Ectodermal cell (in vitro differentiated cells): Measurements from ENCODE around the gene AHDC1.
A peak's percentile ranks its signal among the peaks of the same experiment; 100 is the strongest.

Experiments used
- H3K27ac ChIP-seq: 2 replicates; pipeline ENCODE4 v1.7.0; 2013; ENCODE audit warnings: mild to moderate bottlenecking, low read depth, low read length; ENCODE audit not compliant: insufficient read depth, poor library complexity, severe bottlenecking
- H3K27me3 ChIP-seq: 2 replicates; pipeline ENCODE4 v1.7.0; 2013; ENCODE audit warnings: mild to moderate bottlenecking, low read length; ENCODE audit not compliant: insufficient read depth, control insufficient read depth, poor library complexity, severe bottlenecking
- H3K36me3 ChIP-seq: one replicate; pipeline ENCODE4 v1.7.0; 2013; ENCODE audit warnings: low read length; ENCODE audit not compliant: control insufficient read depth, insufficient read depth
- H3K4me1 ChIP-seq: one replicate; pipeline ENCODE4 v1.7.0; 2013; ENCODE audit warnings: low read length; ENCODE audit not compliant: control insufficient read depth, insufficient read depth
- H3K4me3 ChIP-seq: 2 replicates; pipeline ENCODE4 v1.7.0; 2013; ENCODE audit warnings: low read depth, low read length, control low read depth; ENCODE audit not compliant: insufficient read depth
- H3K9me3 ChIP-seq: 2 replicates; pipeline ENCODE4 v1.7.0; 2013; ENCODE audit warnings: mild to moderate bottlenecking, low read length, moderate library complexity; ENCODE audit not compliant: control insufficient read depth
- WGBS, 2 experiments: methylation state at CpG; one replicate each; pipeline ENCODE4 v1.1.7; 2013; ENCODE audit warnings: missing lambda C conversion rate in 2 of 2; 5-methylcytosine and 5-hydroxymethylcytosine counted together

The AHDC1 gene

GRCh38 chr1:27561124-27561899 is 42.6 kb downstream of the AHDC1 start:
- WGBS, 2 experiments = 60 to 65% methylated on average over 9 of the region's 9 CpGs
- H3K27me3 ChIP-seq = no peaks in the 10 kb centered on the region
- peaks cover 88% of the 10 kb centered on the region for H3K4me1 ChIP-seq
- no peaks in the 10 kb centered on the region for H3K9me3 ChIP-seq
- peak overlapping the region; percentile 73 for H3K27ac ChIP-seq
- peaks cover 5% of the 10 kb centered on the region for H3K36me3 ChIP-seq
- H3K4me3 ChIP-seq = no peak overlapping the region

- Histone ChIP-seq H3K4me1 (peaks cover 82% of the 10 kb centered on the region), H3K9me3 (no peaks in the 10 kb centered on the region), H3K27me3 (no peaks in the 10 kb centered on the region), H3K27ac (peak overlapping the region; percentile 73), H3K36me3 (peaks cover 5% of the 10 kb centered on the region), H3K4me3 (no peak overlapping the region)
- WGBS, 2 experiments = 79 to 81% methylated on average over 12 to 13 of the region's 13 CpGs
Observed at GRCh38 chr1:27560268-27561123, 43.4 kb downstream of the AHDC1 start.

GRCh38 chr1:27559466-27560030 is 44.4 kb downstream of the AHDC1 start:
- peaks cover 11% of the 10 kb centered on the region for H3K36me3 ChIP-seq
- H3K4me3 ChIP-seq = no peak overlapping the region
- H3K9me3 ChIP-seq = no peaks in the 10 kb centered on the region
- no peak overlapping the region for H3K27ac ChIP-seq
- 85 to 90% methylated on average over 8 of the region's 8 CpGs for WGBS, 2 experiments
- no peaks in the 10 kb centered on the region for H3K27me3 ChIP-seq
- peaks cover 72% of the 10 kb centered on the region for H3K4me1 ChIP-seq

GRCh38 chr1:27557596-27558340 is 46.2 kb downstream of the AHDC1 start:
- peaks cover 54% of the 10 kb centered on the region for H3K4me1 ChIP-seq
- no peaks in the 10 kb centered on the region for H3K27me3 ChIP-seq
- no peak overlapping the region for H3K27ac ChIP-seq
- 75 to 80% methylated on average over 11 of the region's 11 CpGs for WGBS, 2 experiments
- H3K36me3 ChIP-seq = peaks cover 20% of the 10 kb centered on the region
- no peaks in the 10 kb centered on the region for H3K9me3 ChIP-seq
- no peak overlapping the region for H3K4me3 ChIP-seq

- no peak overlapping the region for H3K27ac ChIP-seq
- H3K4me1 ChIP-seq = peaks cover 47% of the 10 kb centered on the region
- no peak overlapping the region for H3K4me3 ChIP-seq
- no peaks in the 10 kb centered on the region for H3K27me3 ChIP-seq
- peaks cover 28% of the 10 kb centered on the region for H3K36me3 ChIP-seq
- WGBS, 2 experiments = 17% methylated on average over 19 of the region's 19 CpGs
- H3K9me3 ChIP-seq = no peaks in the 10 kb centered on the region
Observed at GRCh38 chr1:27556781-27557595, 47.0 kb downstream of the AHDC1 start.

GRCh38 chr1:27556435-27556780 is 47.5 kb downstream of the AHDC1 start:
- WGBS, 2 experiments = 56 to 61% methylated on average over 2 of the region's 2 CpGs
- no peak overlapping the region for H3K27ac ChIP-seq
- H3K27me3 ChIP-seq = no peaks in the 10 kb centered on the region
- H3K4me3 ChIP-seq = no peak overlapping the region
- no peaks in the 10 kb centered on the region for H3K9me3 ChIP-seq
- H3K36me3 ChIP-seq = peaks cover 34% of the 10 kb centered on the region
- H3K4me1 ChIP-seq = peaks cover 41% of the 10 kb centered on the region

- H3K36me3 ChIP-seq = peaks cover 39% of the 10 kb centered on the region
- no peaks in the 10 kb centered on the region for H3K27me3 ChIP-seq
- H3K4me3 ChIP-seq = no peak overlapping the region
- peaks cover 35% of the 10 kb centered on the region for H3K4me1 ChIP-seq
- no peaks in the 10 kb centered on the region for H3K9me3 ChIP-seq
- H3K27ac ChIP-seq = no peak overlapping the region
- WGBS, 2 experiments = 82% methylated on average over 11 of the region's 12 CpGs
Observed at GRCh38 chr1:27555700-27556424, 48.1 kb downstream of the AHDC1 start.

- Histone ChIP-seq H3K27ac (peak overlapping the region; percentile 6), H3K4me1 (peaks cover 27% of the 10 kb centered on the region)
- WGBS, 2 experiments = 93 to 94% methylated on average over 8 of the region's 8 CpGs
Observed at GRCh38 chr1:27554759-27555699, 48.9 kb downstream of the AHDC1 start.

More at GRCh38 chr1:27554759-27555699, 48.9 kb downstream of the AHDC1 start:
- Histone ChIP-seq H3K9me3 (no peaks in the 10 kb centered on the region), H3K36me3 (peaks cover 43% of the 10 kb centered on the region), H3K27me3 (no peaks in the 10 kb centered on the region), H3K4me3 (no peak overlapping the region)
